BLaER1 (cell line): ENCODE data around the gene TM4SF18.
"Not testable (repeated sequence)": the region's sequence is repeated elsewhere in the genome, so short reads cannot be mapped to it uniquely, and the experiment has no call there.

Experiments used
- H3K27ac ChIP-seq: shearing (Covaris generic); formaldehyde crosslinking; 2 replicates; pipeline ENCODE4 v1.8.1; 2022
- H3K27me3 ChIP-seq: shearing (Covaris generic); formaldehyde crosslinking; 2 replicates; pipeline ENCODE4 v1.8.1; 2022
- H3K36me3 ChIP-seq: shearing (Covaris generic); formaldehyde crosslinking; 2 replicates; pipeline ENCODE4 v1.8.1; 2022
- H3K4me1 ChIP-seq: shearing (Covaris generic); formaldehyde crosslinking; 2 replicates; pipeline ENCODE4 v1.8.1; 2022
- H3K4me2 ChIP-seq: shearing (Covaris generic); formaldehyde crosslinking; 2 replicates; pipeline ENCODE4 v1.8.1; 2022
- H3K4me3 ChIP-seq: shearing (Covaris generic); formaldehyde crosslinking; 2 replicates; pipeline ENCODE4 v1.8.1; 2022
- H3K9ac ChIP-seq: shearing (Covaris generic); formaldehyde crosslinking; 2 replicates; pipeline ENCODE4 v1.8.1; 2022
- H3K9me3 ChIP-seq: shearing (Covaris generic); formaldehyde crosslinking; 2 replicates; pipeline ENCODE4 v1.8.1; 2022
- H4K20me1 ChIP-seq: shearing (Covaris generic); formaldehyde crosslinking; 2 replicates; pipeline ENCODE4 v1.8.1; 2022
- Cebpa-rat ChIP-seq: shearing (Covaris generic); IDR thresholded peaks from 2 replicates; pipeline ENCODE4 v1.8.1; 2022

Gene TM4SF18

DNA sequence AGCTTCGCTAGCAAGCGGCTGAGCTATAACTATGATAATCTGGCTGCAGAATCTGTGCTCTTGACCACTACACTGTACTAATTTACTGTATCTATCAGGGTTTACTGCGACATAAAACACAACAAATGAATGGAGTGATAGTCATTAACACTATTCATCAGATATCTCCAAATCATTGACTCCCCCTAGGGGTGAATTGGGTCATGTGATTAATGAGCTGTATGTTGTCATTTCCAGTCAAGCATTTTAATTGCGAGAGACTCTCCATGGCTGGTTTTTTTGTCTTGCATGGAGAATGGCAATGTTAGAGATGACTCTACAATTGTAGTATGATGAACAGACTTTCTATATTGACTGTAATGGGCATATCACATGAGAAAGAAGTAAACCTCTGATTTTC, 10.5 kb upstream of the TM4SF18 start:
- Histone ChIP-seq H3K9me3 (no peaks in the 10 kb centered on the region), H3K36me3 (no peaks in the 10 kb centered on the region), H3K4me2 (no peak overlapping the region), H3K4me3 (no peak overlapping the region), H3K9ac (no peak overlapping the region), H4K20me1 (no peaks in the 10 kb centered on the region), H3K27me3 (no peaks in the 10 kb centered on the region), H3K4me1 (peaks cover 19% of the 10 kb centered on the region), H3K27ac (no peak overlapping the region)
- no peak for TF ChIP-seq Cebpa-rat

DNA sequence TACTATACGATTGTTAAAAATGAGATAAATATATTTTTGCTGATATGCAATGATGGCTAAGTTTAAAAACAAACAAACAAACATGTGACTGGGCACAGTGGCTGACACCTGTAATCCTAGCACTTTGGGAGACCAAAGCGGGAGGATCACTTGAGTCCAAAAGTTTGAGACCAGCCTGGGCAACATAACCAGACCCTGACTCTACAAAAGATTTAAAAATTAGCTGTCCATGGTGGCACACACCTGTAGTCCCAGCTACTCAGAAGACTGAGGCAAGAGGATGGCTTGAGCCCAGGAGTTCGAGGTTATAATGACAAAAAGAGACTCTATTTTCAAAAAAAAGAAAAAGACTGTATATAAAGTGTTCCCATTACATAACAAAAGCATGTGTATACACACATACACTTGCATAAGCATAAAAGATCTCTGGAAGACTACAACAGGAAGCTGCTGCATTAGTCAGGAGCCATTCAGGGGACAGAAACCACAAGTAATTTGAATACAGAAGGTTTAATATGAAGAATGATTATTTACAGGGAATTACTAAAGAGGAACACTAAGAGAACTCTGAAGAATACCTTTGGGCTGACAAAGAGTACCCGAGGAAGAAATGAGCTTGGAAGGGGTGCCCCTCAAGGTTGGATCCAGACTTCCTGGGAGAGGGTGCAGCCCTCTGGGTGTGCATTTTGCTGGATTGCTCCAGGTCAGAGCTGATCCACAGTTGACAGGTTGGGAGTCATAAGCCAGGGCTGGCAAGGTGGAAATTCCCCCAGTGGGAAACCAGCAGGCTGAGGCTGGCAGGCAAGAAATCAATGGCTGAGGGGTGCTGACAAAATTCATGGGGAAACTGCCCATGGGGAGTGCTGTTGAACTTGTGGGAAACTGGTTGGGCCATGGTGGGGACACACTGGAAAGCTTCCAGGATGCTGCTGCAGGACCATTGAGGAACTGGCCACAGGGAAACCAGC, 9.3 kb upstream of the TM4SF18 start:
- Histone ChIP-seq H3K27ac (no peak overlapping the region), H3K27me3 (no peaks in the 10 kb centered on the region), H3K36me3 (no peaks in the 10 kb centered on the region), H3K9ac (no peak overlapping the region), H3K4me3 (no peak overlapping the region), H4K20me1 (no peaks in the 10 kb centered on the region), H3K9me3 (no peaks in the 10 kb centered on the region), H3K4me1 (peaks cover 19% of the 10 kb centered on the region), H3K4me2 (no peak overlapping the region)
- TF ChIP-seq Cebpa-rat, result no peak

DNA sequence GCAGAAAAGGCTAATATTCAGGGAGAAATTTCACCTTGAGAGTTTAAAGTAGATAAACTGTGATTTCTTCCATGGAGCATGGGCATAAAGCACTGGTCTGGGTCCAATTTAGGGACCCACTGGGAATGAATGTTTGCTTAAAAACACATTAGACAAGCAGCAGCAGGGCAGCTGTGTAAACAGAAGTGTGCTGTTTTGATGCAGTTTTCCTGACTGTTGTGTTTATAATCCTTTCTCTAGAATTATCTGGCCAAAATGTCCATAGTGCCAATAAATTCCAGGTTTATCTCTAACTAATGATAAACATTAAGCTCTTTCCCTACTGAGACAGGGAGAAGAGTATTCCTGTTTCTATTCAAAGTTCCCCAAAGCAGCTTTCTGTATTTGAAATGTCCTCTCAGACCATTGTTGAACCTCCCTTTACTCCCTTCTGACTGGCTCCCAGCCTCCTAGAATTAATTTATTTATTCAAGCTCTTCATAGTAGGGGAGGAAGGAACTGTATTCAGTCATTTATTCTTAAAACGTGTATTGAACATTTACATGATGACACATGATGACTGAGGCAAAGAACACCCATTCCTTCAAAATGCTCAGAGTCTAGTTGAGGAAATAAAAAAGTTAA, 7.0 kb upstream of the TM4SF18 start:
- H3K9ac ChIP-seq, result peak overlapping the region; percentile 25; the same call in 1 of the 2 replicates
- peak overlapping the region; percentile 79 for H3K27ac ChIP-seq
- peaks cover 19% of the 10 kb centered on the region for H3K4me1 ChIP-seq
- H3K9me3 ChIP-seq, result no peaks in the 10 kb centered on the region
- no peak for TF ChIP-seq Cebpa-rat
- no peaks in the 10 kb centered on the region for H4K20me1 ChIP-seq
- H3K36me3 ChIP-seq, result no peaks in the 10 kb centered on the region
- H3K27me3 ChIP-seq, result no peaks in the 10 kb centered on the region
- no peak overlapping the region; the same call in 1 of the 2 replicates for H3K4me3 ChIP-seq
- H3K4me2 ChIP-seq, result peak overlapping the region; percentile 73

DNA sequence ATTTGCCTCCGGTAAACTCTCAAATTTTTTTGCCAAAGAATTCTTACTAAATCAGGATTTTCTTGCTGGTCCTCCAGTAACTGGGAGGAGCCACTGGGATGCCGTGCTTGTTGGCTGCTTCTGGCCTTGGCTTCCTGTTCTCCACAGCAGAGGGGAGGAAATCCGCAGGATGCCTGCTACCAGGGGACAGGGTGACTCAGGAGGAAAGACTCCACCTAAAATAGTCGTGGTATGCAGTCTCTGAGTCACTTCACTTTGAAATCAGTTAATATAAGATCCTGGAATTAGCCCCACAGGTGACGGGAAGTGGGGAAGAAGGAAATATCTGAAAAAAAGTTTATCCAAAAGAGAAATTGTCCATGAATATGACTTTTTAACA, 6.5 kb upstream of the TM4SF18 start:
- Histone ChIP-seq H3K27me3 (no peaks in the 10 kb centered on the region), H3K9me3 (no peaks in the 10 kb centered on the region), H3K27ac (peak overlapping the region; percentile 79), H4K20me1 (no peaks in the 10 kb centered on the region), H3K9ac (peak overlapping the region; percentile 25; the same call in 1 of the 2 replicates), H3K4me2 (peak overlapping the region; percentile 73), H3K4me3 (no peak overlapping the region; the same call in 1 of the 2 replicates), H3K4me1 (peaks cover 19% of the 10 kb centered on the region), H3K36me3 (no peaks in the 10 kb centered on the region)
- TF ChIP-seq Cebpa-rat, result no peak

DNA sequence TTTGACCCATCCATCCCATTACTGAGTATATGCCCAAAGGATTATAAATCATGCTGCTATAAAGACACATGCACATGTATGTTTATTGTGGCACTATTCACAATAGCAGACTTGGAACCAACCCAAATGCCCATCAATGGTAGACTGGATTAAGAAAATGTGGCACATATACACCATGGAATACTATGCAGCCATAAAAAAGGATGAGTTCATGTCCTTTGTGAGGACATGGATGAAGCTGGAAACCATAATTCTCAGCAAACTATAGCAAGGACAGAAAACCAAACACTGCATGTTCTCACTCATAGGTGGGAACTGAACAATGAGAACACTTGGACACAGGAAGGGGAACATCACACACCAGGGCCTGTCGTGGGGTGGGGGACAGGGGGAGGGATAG, 4.0 kb upstream of the TM4SF18 start:
- H3K4me2 ChIP-seq, H3K9ac ChIP-seq, H4K20me1 ChIP-seq, H3K9me3 ChIP-seq, H3K27me3 ChIP-seq, H3K36me3 ChIP-seq, H3K27ac ChIP-seq, H3K4me3 ChIP-seq: not testable (repeated sequence)
- H3K4me1 ChIP-seq, result peaks cover 19% of the 10 kb centered on the region

DNA sequence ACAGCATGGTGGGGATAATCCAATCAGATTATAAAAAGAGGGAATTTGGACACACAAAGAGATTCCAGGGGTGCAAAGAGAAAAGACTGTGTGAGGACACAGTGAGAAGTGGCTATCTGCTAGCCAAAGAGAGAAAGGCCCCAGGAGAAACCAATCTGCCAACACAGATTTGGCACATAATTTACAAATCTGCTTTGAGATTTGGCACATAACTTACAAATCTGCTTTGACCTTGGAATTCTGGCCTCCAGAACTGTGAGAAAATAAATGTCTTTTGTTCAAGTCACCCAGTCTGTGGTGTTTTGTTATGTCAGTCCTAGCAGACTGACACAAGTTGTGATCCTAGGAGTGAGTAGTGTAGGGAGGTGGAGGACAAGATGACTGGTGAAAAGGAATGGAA, 3.5 kb upstream of the TM4SF18 start:
- peaks cover 19% of the 10 kb centered on the region for H3K4me1 ChIP-seq
- H3K4me2 ChIP-seq, result no peak overlapping the region
- no peaks in the 10 kb centered on the region for H3K36me3 ChIP-seq
- no peaks in the 10 kb centered on the region for H3K9me3 ChIP-seq
- TF ChIP-seq Cebpa-rat, result no peak
- no peak overlapping the region for H3K9ac ChIP-seq
- no peak overlapping the region for H3K27ac ChIP-seq
- no peaks in the 10 kb centered on the region for H3K27me3 ChIP-seq
- no peak overlapping the region for H3K4me3 ChIP-seq
- no peaks in the 10 kb centered on the region for H4K20me1 ChIP-seq

DNA sequence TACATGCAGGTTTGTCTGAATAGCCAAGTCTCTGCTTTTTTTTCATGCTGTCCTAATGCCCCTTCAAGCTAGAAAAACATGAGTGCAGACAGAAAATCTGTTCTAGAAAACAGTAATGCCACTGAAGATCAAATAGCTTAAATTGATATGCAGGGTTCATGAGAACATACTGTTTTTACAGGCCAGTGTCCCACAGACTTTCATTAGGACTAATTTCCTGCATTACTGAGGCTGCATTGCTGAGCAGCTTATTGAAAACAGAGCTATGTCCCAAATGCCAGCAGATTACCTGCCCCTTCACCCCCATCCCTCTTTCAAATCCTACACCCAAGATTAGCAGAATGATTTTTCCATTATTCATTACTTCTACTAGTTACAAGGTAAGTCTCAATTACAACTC, 665 bp downstream of the TM4SF18 start:
- Histone ChIP-seq H4K20me1 (no peaks in the 10 kb centered on the region), H3K4me3 (no peak overlapping the region), H3K9me3 (no peaks in the 10 kb centered on the region), H3K4me1 (no peaks in the 10 kb centered on the region), H3K9ac (no peak overlapping the region), H3K36me3 (no peaks in the 10 kb centered on the region), H3K27ac (no peak overlapping the region), H3K27me3 (no peaks in the 10 kb centered on the region), H3K4me2 (no peak overlapping the region)
- TF ChIP-seq Cebpa-rat, result no peak

DNA sequence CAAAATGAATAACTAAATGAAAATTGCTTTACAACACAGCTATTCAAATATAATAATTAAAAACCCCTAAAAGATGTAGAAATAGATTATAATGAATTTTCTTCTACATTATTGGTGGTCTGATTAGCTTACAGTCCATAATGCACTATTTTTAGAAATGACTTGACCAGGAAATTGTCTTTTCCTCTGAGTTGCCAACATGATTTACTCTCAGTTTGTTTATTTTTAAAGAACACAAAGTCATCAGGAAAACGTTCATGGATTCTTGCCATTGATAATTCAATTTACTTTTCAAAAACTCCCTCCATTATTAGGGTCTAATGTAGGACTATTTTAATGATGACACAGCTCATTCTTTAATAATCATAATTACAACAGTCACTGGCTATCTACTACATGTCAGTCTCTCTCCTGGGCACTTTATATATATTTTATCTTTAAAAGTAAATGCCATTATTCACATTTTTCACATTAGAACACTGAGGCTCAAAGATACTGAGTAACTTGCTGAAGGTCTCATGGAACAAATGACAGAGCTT, 1.1 kb downstream of the TM4SF18 start:
- H3K9me3 ChIP-seq, result no peaks in the 10 kb centered on the region
- no peak overlapping the region for H3K27ac ChIP-seq
- no peak overlapping the region for H3K4me2 ChIP-seq
- H4K20me1 ChIP-seq, result no peaks in the 10 kb centered on the region
- no peaks in the 10 kb centered on the region for H3K36me3 ChIP-seq
- H3K27me3 ChIP-seq, result no peaks in the 10 kb centered on the region
- H3K9ac ChIP-seq, result no peak overlapping the region
- H3K4me3 ChIP-seq, result no peak overlapping the region
- no peak for TF ChIP-seq Cebpa-rat
- H3K4me1 ChIP-seq, result no peaks in the 10 kb centered on the region

DNA sequence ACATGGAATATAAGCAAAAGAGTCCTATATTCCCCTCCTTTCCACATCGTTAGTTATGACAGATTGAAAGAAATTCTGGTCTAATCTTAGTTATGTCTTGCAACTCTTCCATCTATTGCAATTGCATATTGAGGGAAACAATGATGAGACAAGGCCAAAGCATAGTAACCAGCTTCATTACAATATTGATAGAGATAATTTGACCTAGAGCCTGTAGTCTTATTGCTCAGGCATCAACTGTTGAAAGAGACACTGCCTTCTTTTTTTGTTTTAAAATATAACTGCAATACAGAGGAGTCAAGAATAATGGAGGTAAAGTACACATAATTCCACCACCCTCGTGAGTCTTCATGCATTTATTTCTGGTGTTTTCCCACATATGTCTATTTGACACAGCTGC, 2.0 kb downstream of the TM4SF18 start:
- no peaks in the 10 kb centered on the region for H3K9me3 ChIP-seq

DNA sequence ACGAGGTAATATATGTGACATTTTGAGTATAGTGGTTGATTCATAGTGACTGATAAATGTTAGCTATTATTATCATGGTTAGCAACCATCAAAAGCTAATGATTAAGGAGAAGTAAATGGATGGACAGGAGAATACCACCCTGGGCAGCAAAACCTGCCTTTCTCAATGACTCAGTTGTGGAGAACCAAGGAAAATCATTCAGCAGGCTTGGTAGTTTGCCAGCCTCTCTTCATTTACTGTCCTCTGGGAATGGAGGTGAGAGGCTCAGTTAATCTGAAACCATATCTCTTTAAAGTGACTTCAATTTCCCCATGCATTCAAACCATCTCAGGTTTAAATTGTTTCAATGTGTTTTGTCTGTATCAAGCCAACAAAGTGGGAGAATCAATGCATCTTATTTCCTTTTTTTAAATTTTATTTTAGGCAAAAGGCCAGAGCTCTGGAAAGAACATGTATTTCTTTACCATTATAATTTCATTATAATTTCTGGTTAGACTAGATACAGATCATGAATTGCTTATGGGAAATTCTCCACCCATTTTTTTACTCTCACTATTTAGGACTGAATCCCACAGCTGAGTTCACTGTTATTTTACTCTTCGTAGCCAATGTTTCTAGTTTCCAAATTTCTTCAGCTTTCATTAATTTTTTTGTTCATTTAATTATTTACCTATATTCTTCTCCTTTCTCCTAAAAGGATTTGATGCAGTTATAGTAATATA, 2.7 kb downstream of the TM4SF18 start:
- no peak for TF ChIP-seq Cebpa-rat
- Histone ChIP-seq H3K9me3 (no peaks in the 10 kb centered on the region), H3K4me3 (no peak overlapping the region), H4K20me1 (no peaks in the 10 kb centered on the region), H3K4me1 (no peaks in the 10 kb centered on the region), H3K36me3 (no peaks in the 10 kb centered on the region), H3K4me2 (no peak overlapping the region), H3K27me3 (no peaks in the 10 kb centered on the region), H3K27ac (no peak overlapping the region), H3K9ac (no peak overlapping the region)

More for the DNA sequence above, 2.0 kb downstream of the TM4SF18 start:
- Histone ChIP-seq H3K4me1 (no peaks in the 10 kb centered on the region), H3K4me3 (no peak overlapping the region), H3K4me2 (no peak overlapping the region), H3K9ac (no peak overlapping the region), H3K27me3 (no peaks in the 10 kb centered on the region), H4K20me1 (no peaks in the 10 kb centered on the region), H3K36me3 (no peaks in the 10 kb centered on the region), H3K27ac (no peak overlapping the region)
- no peak for TF ChIP-seq Cebpa-rat
